H1 (cell line): Measurements from ENCODE around the gene SERPINF2. TPM values are rescaled to one million over a fixed set of nuclear protein-coding genes. Genes with fewer than 3 reads are reported as not detected.
A peak's percentile ranks its signal among the peaks of the same experiment; 100 is the strongest.

Experiments used
- CTCF ChIA-PET: fragments of 300-600 bp; sonication (Branson Sonifier 250); formaldehyde crosslinking; loops from one replicate; lab custom pipeline; 2021; ENCODE audit not compliant: partially characterized antibody; lab: Charles Lee
- POLR2A ChIA-PET: fragments of 300-600 bp; sonication (Branson Sonifier 250); formaldehyde crosslinking; loops from one replicate; lab custom pipeline; 2021; ENCODE audit warnings: inconsistent platforms; ENCODE audit not compliant: partially characterized antibody; lab: Charles Lee
- DNase-seq, 2 experiments: peaks; one replicate each; pipeline versions ENCODE4 v3.0.0 to v3.0.0-alpha.2; 2010 to 2022; ENCODE audit warnings: low spot score in 2 of 2, low read depth in 1 of 2, mixed read lengths in 1 of 2
- FAIRE-seq: peaks from 2 replicates; lab custom pipeline; 2011; peaks lifted over from hg19 to GRCh38; lab: Jason Lieb, UNC
- H2AFZ ChIP-seq: 2 replicates; pipeline ENCODE4 v1.8.1; 2012; ENCODE audit warnings: low read length, inconsistent platforms
- H2AK5ac ChIP-seq: 2 replicates; pipeline ENCODE4 v1.6.1; 2013; ENCODE audit warnings: low read depth, low read length
- H2BK120ac ChIP-seq: replicated peaks from 2 replicates; pipeline ENCODE3; 2013; ENCODE audit warnings: low read depth, low read length, inconsistent platforms
- H2BK12ac ChIP-seq: 2 replicates; pipeline ENCODE4 v1.6.1; 2013; ENCODE audit warnings: low read depth, low read length
- H2BK15ac ChIP-seq: 2 replicates; pipeline ENCODE4 v1.6.1; 2013; ENCODE audit warnings: low read length
- H2BK20ac ChIP-seq: 2 replicates; pipeline ENCODE4 v1.6.1; 2013; ENCODE audit warnings: low read length
- H2BK5ac ChIP-seq: 2 replicates; pipeline ENCODE4 v1.6.1; 2013; ENCODE audit warnings: low read depth, low read length
- H3K14ac ChIP-seq: 2 replicates; pipeline ENCODE4 v1.6.1; 2013; ENCODE audit warnings: inconsistent platforms; ENCODE audit not compliant: insufficient read length
- H3K18ac ChIP-seq: 2 replicates; pipeline ENCODE4 v1.6.1; 2013; ENCODE audit warnings: low read length; ENCODE audit errors: extremely low read depth
- H3K23ac ChIP-seq: 2 replicates; pipeline ENCODE4 v1.6.1; 2013; ENCODE audit warnings: inconsistent platforms; ENCODE audit not compliant: insufficient read length
- H3K23me2 ChIP-seq: 2 replicates; pipeline ENCODE4 v1.6.1; 2013; ENCODE audit warnings: low read depth, low read length
- H3K27ac ChIP-seq: 2 replicates; pipeline ENCODE4 v1.6.1; 2011; ENCODE audit warnings: low read depth, low read length, inconsistent platforms
- H3K27me3 ChIP-seq, 4 experiments: replicated peaks in 1 of 4; 1 replicate in 1 of 4; 2 replicates in 3 of 4; pipeline versions ENCODE4 v1.6.1 to v1.8.1; 2011 to 2013; ENCODE audit warnings: low read length in 3 of 4, mild to moderate bottlenecking in 3 of 4, inconsistent platforms in 2 of 4, mixed read lengths in 2 of 4, moderate library complexity in 1 of 4; ENCODE audit not compliant: control insufficient read depth in 3 of 4, insufficient read depth in 3 of 4; ENCODE audit errors: extremely low read depth in 1 of 4
- H3K36me3 ChIP-seq, 4 experiments: 2 replicates each; pipeline versions ENCODE4 v1.6.1 to v1.8.1; 2011 to 2013; ENCODE audit warnings: mild to moderate bottlenecking in 4 of 4, low read length in 3 of 4, moderate library complexity in 2 of 4, control low read depth in 1 of 4, inconsistent platforms in 1 of 4; ENCODE audit not compliant: insufficient read depth in 4 of 4, control insufficient read depth in 2 of 4
- H3K4ac ChIP-seq: replicated peaks from 2 replicates; pipeline ENCODE3; 2013; ENCODE audit warnings: low read length, low read depth, mixed read lengths, inconsistent platforms; ENCODE audit not compliant: insufficient read length
- H3K4me1 ChIP-seq, 4 experiments: replicated peaks in 1 of 4; 1 replicate in 1 of 4; 2 replicates in 3 of 4; pipeline versions ENCODE4 v1.6.1 to v1.8.1; 2011 to 2013; ENCODE audit warnings: low read length in 3 of 4, inconsistent platforms in 2 of 4, mixed read lengths in 1 of 4; ENCODE audit not compliant: insufficient read depth in 4 of 4, control insufficient read depth in 3 of 4
- H3K4me2 ChIP-seq, 2 experiments: 2 replicates each; pipeline versions ENCODE4 v1.6.1 to v1.8.1; 2011 to 2013; ENCODE audit warnings: low read depth in 2 of 2, low read length in 2 of 2, control low read depth in 1 of 2, inconsistent platforms in 1 of 2, mild to moderate bottlenecking in 1 of 2; ENCODE audit not compliant: insufficient read depth in 1 of 2
- H3K4me3 ChIP-seq, 4 experiments: fragments of 200-600, 300-600 bp in 1 of 4; sonication (generic), shearing (Covaris generic), sonication (Bioruptor Twin) in 1 of 4; 2 replicates each; pipeline versions ENCODE4 v1.5.1 to v1.8.1; 2011 to 2016; ENCODE audit warnings: low read length in 4 of 4, low read depth in 3 of 4, control low read depth in 2 of 4, inconsistent platforms in 2 of 4, mild to moderate bottlenecking in 2 of 4, mixed read lengths in 1 of 4, moderate library complexity in 1 of 4; ENCODE audit not compliant: insufficient read depth in 2 of 4; ENCODE audit errors: extremely low read depth in 1 of 4
- H3K56ac ChIP-seq: replicated peaks from 2 replicates; pipeline ENCODE3; 2013; ENCODE audit warnings: low read depth, mild to moderate bottlenecking, mixed read lengths, low read length, inconsistent platforms; ENCODE audit not compliant: insufficient read length
- H3K79me1 ChIP-seq: 2 replicates; pipeline ENCODE4 v1.6.1; 2013; ENCODE audit warnings: low read depth, low read length, control low read depth
- H3K79me2 ChIP-seq, 2 experiments: 2 replicates each; pipeline versions ENCODE4 v1.6.1 to v1.8.1; 2012 to 2013; ENCODE audit warnings: low read length in 2 of 2, mild to moderate bottlenecking in 2 of 2, inconsistent platforms in 1 of 2; ENCODE audit not compliant: insufficient read depth in 2 of 2, control insufficient read depth in 1 of 2
- H3K9ac ChIP-seq, 4 experiments: replicated peaks in 1 of 4; 1 replicate in 1 of 4; 2 replicates in 3 of 4; pipeline versions ENCODE4 v1.6.1 to v1.8.1; 2011 to 2013; ENCODE audit warnings: low read depth in 3 of 4, low read length in 3 of 4, control low read depth in 2 of 4, mild to moderate bottlenecking in 2 of 4, moderate library complexity in 2 of 4, inconsistent platforms in 1 of 4; ENCODE audit errors: extremely low read depth in 1 of 4
- H3K9me3 ChIP-seq, 2 experiments: 2 replicates each; pipeline versions ENCODE4 v1.6.1 to v1.8.1; 2012 to 2013; ENCODE audit warnings: mild to moderate bottlenecking in 2 of 2, moderate library complexity in 2 of 2, control low read depth in 1 of 2, inconsistent platforms in 1 of 2, low read depth in 1 of 2, low read length in 1 of 2, mixed read lengths in 1 of 2; ENCODE audit not compliant: insufficient read depth in 2 of 2
- H4K20me1 ChIP-seq, 2 experiments: replicated peaks in 1 of 2; 2 replicates each; pipeline versions ENCODE3 to v1.8.1; 2011 to 2013; ENCODE audit warnings: inconsistent platforms in 2 of 2, low read length in 2 of 2, mild to moderate bottlenecking in 1 of 2; ENCODE audit not compliant: insufficient read depth in 2 of 2, control insufficient read depth in 1 of 2
- H4K5ac ChIP-seq: 2 replicates; pipeline ENCODE4 v1.6.1; 2013; ENCODE audit warnings: low read length, low read depth, mixed read lengths, inconsistent platforms; ENCODE audit not compliant: insufficient read length
- H4K8ac ChIP-seq: 2 replicates; pipeline ENCODE4 v1.8.0; 2013; ENCODE audit warnings: mild to moderate bottlenecking, moderate library complexity, low read length, inconsistent platforms; ENCODE audit not compliant: insufficient read depth; ENCODE audit errors: extremely low read depth
- H4K91ac ChIP-seq: replicated peaks from 2 replicates; pipeline ENCODE3; 2013; ENCODE audit warnings: low read length, mixed read lengths, inconsistent platforms; ENCODE audit not compliant: insufficient read length
- BRCA1 ChIP-seq: IDR thresholded peaks from 2 replicates; pipeline ENCODE4 v1.6.1; 2012; ENCODE audit warnings: low read depth, low read length, improper control_type of control experiment
- CBX8 ChIP-seq: fragments of 300-800, 300-1000 bp; sonication (generic); IDR thresholded peaks from 2 replicates; pipeline ENCODE4 v1.7.1; 2016; ENCODE audit warnings: low read depth, low read length, borderline replicate concordance
- CHD1 ChIP-seq: IDR thresholded peaks from 2 replicates; pipeline ENCODE4 v1.6.1; 2012; ENCODE audit warnings: low read depth, low read length, improper control_type of control experiment
- JUN ChIP-seq: IDR thresholded peaks from 2 replicates; pipeline ENCODE4 v1.6.1; 2011; ENCODE audit warnings: low read depth, mild to moderate bottlenecking, improper control_type of control experiment, low read length
- JUND ChIP-seq: IDR thresholded peaks from 2 replicates; pipeline ENCODE4 v1.6.1; 2011; ENCODE audit warnings: mild to moderate bottlenecking, improper control_type of control experiment, low read length
- KDM4A ChIP-seq: IDR thresholded peaks from one replicate; pipeline ENCODE4 v1.7.1; 2012; ENCODE audit warnings: low read depth, mild to moderate bottlenecking, moderate library complexity, low read length, inconsistent platforms; ENCODE audit not compliant: severe bottlenecking
- SIX5 ChIP-seq: IDR thresholded peaks from 2 replicates; pipeline ENCODE4 v1.6.1; 2011; ENCODE audit warnings: mild to moderate bottlenecking, low read depth, low read length
- SP1 ChIP-seq: IDR thresholded peaks from 2 replicates; pipeline ENCODE4 v1.6.1; 2011; ENCODE audit warnings: low read depth, low read length
- SP4 ChIP-seq: IDR thresholded peaks from 2 replicates; pipeline ENCODE4 v1.6.1; 2012; ENCODE audit warnings: low read length, inconsistent platforms
- WGBS, 2 experiments: shearing (Covaris generic) in 1 of 2; methylation state at CpG; one replicate each; pipeline versions ENCODE4 v1.1.6 to v1.1.7; 2013 to 2015; ENCODE audit warnings: low lambda C conversion rate in 2 of 2, mixed read lengths in 2 of 2, inconsistent platforms in 1 of 2, low coverage in 1 of 2, missing lambda C conversion rate in 1 of 2; ENCODE audit not compliant: insufficient replicate concordance in 2 of 2, insufficient coverage in 1 of 2, insufficient read length in 1 of 2; ENCODE audit errors: extremely low coverage in 1 of 2, missing lambda C conversion rate in 1 of 2; 5-methylcytosine and 5-hydroxymethylcytosine counted together
- polyA plus RNA-seq, 7 experiments: library from polyadenylated mRNA; depleted of rRNA in 3 of 7; stranded (reverse) in 5 of 7; unstranded in 2 of 7; fragments of >200 nt in 5 of 7; fragments of 200-250 nt in 2 of 7; gene quantifications; 1 replicate in 5 of 7; 2 replicates in 1 of 7; 4 replicates in 1 of 7; pipeline versions ENCODE4 v1.2.1 to v1.2.3, GENCODE V29; 2011 to 2013; ENCODE audit warnings: missing spikeins in 2 of 7, mixed read lengths in 2 of 7
- total RNA-seq: library from RNA; stranded (reverse); fragmentation: NEBNext Ultra II Directional; extraction: Animal tissue kit (Norgen Biotek cat#: 25700); gene quantifications from 2 replicates; pipeline ENCODE4 v1.2.1, GENCODE V29; 2021

SERPINF2 gene
- total and polyA plus RNA-seq, 2 of the 8 experiments (the other 6 are each of a cell fraction or from before 2014, with no cell fraction given) = 1.8 to 3.2 TPM

- H3K23ac ChIP-seq = no peak overlapping the region
- CTCF ChIA-PET = interaction anchor here (0.5 to 2.7 kb wide), 6 partner anchors 9 to 211 kb away, joined by 3 to 15 read pairs (median 4); no protein-coding TSS in a partner anchor
- no peak overlapping the region for H3K4ac ChIP-seq
- no peak overlapping the region for H2BK15ac ChIP-seq
- H2BK20ac ChIP-seq = no peak overlapping the region
- 89% methylated on average over 1 of the region's 1 CpG; no CpG with 5 or more reads in 1 of the 2 experiments for WGBS, 2 experiments
- no peak overlapping the region; a peak in 1 of 7 replicates for H3K9ac ChIP-seq
- H4K5ac ChIP-seq = no peak overlapping the region
- H3K27me3 ChIP-seq = no peaks in the 10 kb centered on the region
- H3K14ac ChIP-seq = no peak overlapping the region
- H4K91ac ChIP-seq = no peak overlapping the region
- peaks cover 0 to 7% (median 0%) of the 10 kb centered on the region in 4 experiments; a peak in 3 of 8 replicates for H3K36me3 ChIP-seq
- H4K8ac ChIP-seq = no peak overlapping the region
- H3K23me2 ChIP-seq = no peaks in the 10 kb centered on the region
- H3K18ac ChIP-seq = no peak overlapping the region
- H3K79me2 ChIP-seq = no peaks in the 10 kb centered on the region
- H2AK5ac ChIP-seq = no peak overlapping the region
- H2BK120ac ChIP-seq = no peak overlapping the region
- no peak for DNase-seq
- no peak overlapping the region for H3K27ac ChIP-seq
- POLR2A ChIA-PET = interaction anchor here (0.6 to 1.3 kb wide), 3 partner anchors 31 to 376 kb away, joined by 3 to 5 read pairs (median 4); partner anchors contain the start of gene SERPINF1
- H3K4me2 ChIP-seq = no peak overlapping the region
- H3K4me1 ChIP-seq = no peaks in the 10 kb centered on the region
- no peak for TF ChIP-seq CBX8
- TF ChIP-seq BRCA1 = no peak
- TF ChIP-seq CHD1 = no peak
- no peak for TF ChIP-seq JUND
- TF ChIP-seq JUN = no peak
- no peak for TF ChIP-seq SP4
- TF ChIP-seq SP1 = no peak
- TF ChIP-seq KDM4A = no peak
- no peak for TF ChIP-seq SIX5
- no peak for FAIRE-seq
- H3K9me3 ChIP-seq = no peaks in the 10 kb centered on the region
- no peak overlapping the region for H2AFZ ChIP-seq
- no peak overlapping the region for H3K4me3 ChIP-seq
- no peak overlapping the region for H3K56ac ChIP-seq
- H3K79me1 ChIP-seq = no peaks in the 10 kb centered on the region
- H4K20me1 ChIP-seq = no peaks in the 10 kb centered on the region
- H2BK5ac ChIP-seq = 0 out of 2 replicates have a peak overlapping the region, but pooled peaks have one; percentile 44
- no peak overlapping the region for H2BK12ac ChIP-seq
These were observed 50.8 kb downstream of the SERPINF2 start for GRCh38 chr17:1793447-1793806.
